Pancreas (tissue), 10 donors: ENCODE measurements around the gene FAIM2. TPM values are rescaled to one million over a fixed set of nuclear protein-coding genes. Genes with fewer than 3 reads are reported as not detected.

Source experiments
- ATAC-seq, 4 donors: fragments of 200-7000 bp; cut with Tn5 transposase; one replicate each; pipeline versions ENCODE4 v1.8.0 to v1.9.1; 2020; ENCODE audit warnings: mild to moderate bottlenecking in 4 of 4, moderate library complexity in 4 of 4
- DNase-seq, 6 donors: peaks; one replicate each; pipeline ENCODE4 v3.0.0-alpha.2; 2020
- FAIRE-seq: peaks from 2 replicates; lab custom pipeline; 2012; peaks lifted over from hg19 to GRCh38; lab: Jason Lieb, UNC
- H3K27ac ChIP-seq, 4 donors: fragments of 200-600 bp; sonication (generic); 1 replicate in 3 of 4; 2 replicates in 1 of 4; pipeline versions ENCODE4 v1.5.0 to v1.8.0; 2020
- H3K27me3 ChIP-seq, 4 donors: fragments of 200-600 bp; one replicate each; pipeline ENCODE4 v1.8.0; 2021
- H3K36me3 ChIP-seq, 3 donors: fragments of 200-600 bp; sonication (generic) in 1 of 3; one replicate each; pipeline versions ENCODE4 v1.5.0 to v1.8.0; 2020 to 2021
- H3K4me1 ChIP-seq, 3 donors: fragments of 200-600 bp; one replicate each; pipeline ENCODE4 v1.8.0; 2021
- H3K4me3 ChIP-seq, 4 donors: fragments of 200-600 bp; sonication (generic) in 2 of 4; one replicate each; pipeline versions ENCODE4 v1.5.0 to v1.8.0; 2020 to 2021
- H3K9me3 ChIP-seq, 4 donors: fragments of 200-600 bp; one replicate each; pipeline ENCODE4 v1.8.0; 2021
- WGBS, 2 donors: extraction: QIAGEN DNeasy Blood & Tissue Kit; methylation state at CpG; one replicate each; pipeline ENCODE4 v1.1.7; 2013; 5-methylcytosine and 5-hydroxymethylcytosine counted together
- intact Hi-C, 3 donors: fragments of 100-400 bp; cut with DNase I; formaldehyde crosslinking; loops; one replicate each; pipeline versions ENCODE4 v1.11.1 to v1.14.2; 2022
- polyA plus RNA-seq, 2 donors: library from polyadenylated mRNA; stranded (reverse); fragments of 200-250 nt; gene quantifications; one replicate each; pipeline ENCODE4 v1.2.3, GENCODE V29; 2013
- total RNA-seq, 6 donors: library from RNA; stranded (reverse); fragmentation: NEBNext Ultra II Directional in 4 of 6; extraction: Animal tissue kit (Norgen Biotek cat#: 25700) in 4 of 6; gene quantifications; one replicate each; pipeline versions ENCODE4 v1.2.1 to v1.2.4, GENCODE V29; 2021 to 2023
- TF ChIP-seq, protein P1 (sequence below), 4 donors: fragments of 200-600 bp; sonication (generic) in 3 of 4; IDR thresholded peaks; one replicate each; pipeline versions ENCODE4 v1.5.0 to v1.8.0; 2021; ENCODE audit warnings: antibody characterized with exemption in 4 of 4
- donor health status: healthy with polysubstance abuse.
- donor health status: DM: no; HTN: no; CAD: no; lungs with moderate emphysema.
- donor health status: DM: no; HTN: no; CAD: no.
- donor health status: control.
- donor health status: control.
- donor health status: Bipolar disorder and iron deficiency.
- donor health status: DM: yes; HTN: yes; CAD: no.
- donor health status: DM: no; HTN: no; CAD: no.
- donor health status: DM: no; HTN: no; CAD: no.
- donor health status: DM: yes; HTN: yes; CAD: no.

The FAIM2 gene
- total and polyA plus RNA-seq, 8 donors: 0.14 to 2.1 (median 0.56) TPM

DNA sequence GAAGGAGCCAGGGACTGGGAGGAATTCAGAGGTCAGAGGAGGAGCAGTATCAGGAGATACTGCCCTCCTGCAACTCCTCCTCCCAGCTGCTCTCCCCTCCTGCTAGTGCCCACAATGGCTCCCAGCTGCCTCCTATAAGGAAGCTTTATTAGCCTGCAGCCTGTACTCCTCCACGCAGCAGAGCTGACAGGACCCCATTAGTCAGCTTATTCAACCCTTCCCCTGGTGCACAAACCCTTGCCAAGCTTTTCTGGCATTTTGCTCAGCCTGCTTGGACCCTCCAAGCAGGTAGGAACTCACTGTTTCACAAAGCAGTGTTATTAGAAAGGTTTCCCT, 39.9 kb upstream of the FAIM2 start:
- no peaks in the 10 kb centered on the region for H3K36me3 ChIP-seq
- TF ChIP-seq, protein P1, sequence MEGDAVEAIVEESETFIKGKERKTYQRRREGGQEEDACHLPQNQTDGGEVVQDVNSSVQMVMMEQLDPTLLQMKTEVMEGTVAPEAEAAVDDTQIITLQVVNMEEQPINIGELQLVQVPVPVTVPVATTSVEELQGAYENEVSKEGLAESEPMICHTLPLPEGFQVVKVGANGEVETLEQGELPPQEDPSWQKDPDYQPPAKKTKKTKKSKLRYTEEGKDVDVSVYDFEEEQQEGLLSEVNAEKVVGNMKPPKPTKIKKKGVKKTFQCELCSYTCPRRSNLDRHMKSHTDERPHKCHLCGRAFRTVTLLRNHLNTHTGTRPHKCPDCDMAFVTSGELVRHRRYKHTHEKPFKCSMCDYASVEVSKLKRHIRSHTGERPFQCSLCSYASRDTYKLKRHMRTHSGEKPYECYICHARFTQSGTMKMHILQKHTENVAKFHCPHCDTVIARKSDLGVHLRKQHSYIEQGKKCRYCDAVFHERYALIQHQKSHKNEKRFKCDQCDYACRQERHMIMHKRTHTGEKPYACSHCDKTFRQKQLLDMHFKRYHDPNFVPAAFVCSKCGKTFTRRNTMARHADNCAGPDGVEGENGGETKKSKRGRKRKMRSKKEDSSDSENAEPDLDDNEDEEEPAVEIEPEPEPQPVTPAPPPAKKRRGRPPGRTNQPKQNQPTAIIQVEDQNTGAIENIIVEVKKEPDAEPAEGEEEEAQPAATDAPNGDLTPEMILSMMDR (IDR thresholded peaks at IDR 0.05): no peak
- WGBS, 2 donors: 72 to 79% methylated on average over 1 of the region's 1 CpG
- no peak for FAIRE-seq
- no peaks in the 10 kb centered on the region for H3K27me3 ChIP-seq
- H3K4me3 ChIP-seq: no peak overlapping the region
- intact Hi-C loops: no loop called here
- no peak for ATAC-seq
- H3K27ac ChIP-seq: no peak overlapping the region
- H3K9me3 ChIP-seq: no peaks in the 10 kb centered on the region
- peaks cover 0 to 3% (median 0%) of the 10 kb centered on the region in 3 donors for H3K4me1 ChIP-seq
- DNase-seq: no peak

DNA sequence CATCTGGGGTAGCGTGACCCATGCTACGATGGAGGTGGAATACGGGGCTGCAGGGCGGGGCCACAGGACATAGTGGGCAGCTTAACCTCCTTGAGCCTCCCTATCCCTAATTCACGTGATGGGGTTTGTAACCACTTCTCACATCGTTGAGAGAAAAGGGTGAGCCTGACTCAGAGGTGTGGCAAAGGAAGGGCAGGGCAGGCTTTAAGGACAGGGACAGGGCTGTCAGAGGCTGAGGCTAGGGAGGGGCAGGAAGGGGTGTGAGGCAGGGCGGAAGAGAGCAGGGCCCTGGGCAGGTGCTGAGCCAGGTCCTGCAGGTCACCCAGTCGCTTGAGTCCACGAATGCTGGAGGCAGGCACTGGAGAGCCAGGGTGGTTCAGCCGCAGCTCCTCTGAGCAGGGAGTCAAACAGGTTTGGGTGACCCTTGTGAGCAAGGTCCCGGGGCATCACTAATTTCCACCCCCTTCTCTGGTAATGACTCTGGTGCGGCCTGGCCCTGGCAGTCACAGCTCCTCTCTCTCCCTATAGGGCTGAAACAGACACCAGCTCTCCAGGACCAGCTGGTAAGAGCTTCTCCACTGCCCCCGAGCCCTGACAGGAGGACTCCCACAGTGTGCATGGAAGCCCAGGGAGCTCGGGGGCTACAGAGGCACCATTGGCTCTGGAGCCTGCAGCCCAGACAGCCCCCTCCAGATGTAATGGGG, 39.4 kb upstream of the FAIM2 start:
- Histone ChIP-seq H3K27ac (no peak overlapping the region), H3K27me3 (no peaks in the 10 kb centered on the region), H3K4me3 (no peak overlapping the region), H3K36me3 (no peaks in the 10 kb centered on the region), H3K9me3 (no peaks in the 10 kb centered on the region), H3K4me1 (peaks cover 0 to 3% (median 0%) of the 10 kb centered on the region in 3 donors)
- TF ChIP-seq, protein P1 (IDR thresholded peaks at IDR 0.05): no peak
- FAIRE-seq (no peak), DNase-seq (no peak), ATAC-seq (no peak)
- intact Hi-C loops: no loop called here
- WGBS, 2 donors: 79 to 80% methylated on average over 14 of the region's 14 CpGs

DNA sequence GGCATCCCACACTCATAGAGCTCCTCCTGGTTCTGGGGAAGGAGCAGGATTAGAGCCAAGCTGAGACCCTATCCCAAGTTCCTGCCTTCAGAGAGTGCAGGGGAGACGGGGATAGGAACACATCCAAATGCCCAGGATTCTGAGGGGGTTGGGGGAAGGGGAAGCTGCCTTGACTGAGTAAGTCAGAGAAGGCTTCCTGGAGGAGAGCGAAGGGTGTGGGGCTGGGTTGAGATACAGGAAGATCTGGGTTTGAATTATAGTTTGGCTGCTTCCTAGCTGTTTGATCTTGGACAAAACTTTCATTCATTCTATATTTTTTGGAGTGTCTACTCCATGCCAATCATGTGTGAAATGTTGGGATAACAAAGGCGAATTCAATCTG, 38.8 kb upstream of the FAIM2 start:
- no peaks in the 10 kb centered on the region for H3K36me3 ChIP-seq
- no peaks in the 10 kb centered on the region for H3K9me3 ChIP-seq
- no peak for ATAC-seq
- DNase-seq: no peak
- no peaks in the 10 kb centered on the region for H3K27me3 ChIP-seq
- TF ChIP-seq, protein P1 (IDR thresholded peaks at IDR 0.05): no peak
- no peak overlapping the region for H3K4me3 ChIP-seq
- no peak overlapping the region for H3K27ac ChIP-seq
- peaks cover 0 to 4% (median 3%) of the 10 kb centered on the region in 3 donors for H3K4me1 ChIP-seq
- FAIRE-seq: no peak
- WGBS, 2 donors: 92 to 93% methylated on average over 3 of the region's 3 CpGs
- intact Hi-C loops: no loop called here

DNA sequence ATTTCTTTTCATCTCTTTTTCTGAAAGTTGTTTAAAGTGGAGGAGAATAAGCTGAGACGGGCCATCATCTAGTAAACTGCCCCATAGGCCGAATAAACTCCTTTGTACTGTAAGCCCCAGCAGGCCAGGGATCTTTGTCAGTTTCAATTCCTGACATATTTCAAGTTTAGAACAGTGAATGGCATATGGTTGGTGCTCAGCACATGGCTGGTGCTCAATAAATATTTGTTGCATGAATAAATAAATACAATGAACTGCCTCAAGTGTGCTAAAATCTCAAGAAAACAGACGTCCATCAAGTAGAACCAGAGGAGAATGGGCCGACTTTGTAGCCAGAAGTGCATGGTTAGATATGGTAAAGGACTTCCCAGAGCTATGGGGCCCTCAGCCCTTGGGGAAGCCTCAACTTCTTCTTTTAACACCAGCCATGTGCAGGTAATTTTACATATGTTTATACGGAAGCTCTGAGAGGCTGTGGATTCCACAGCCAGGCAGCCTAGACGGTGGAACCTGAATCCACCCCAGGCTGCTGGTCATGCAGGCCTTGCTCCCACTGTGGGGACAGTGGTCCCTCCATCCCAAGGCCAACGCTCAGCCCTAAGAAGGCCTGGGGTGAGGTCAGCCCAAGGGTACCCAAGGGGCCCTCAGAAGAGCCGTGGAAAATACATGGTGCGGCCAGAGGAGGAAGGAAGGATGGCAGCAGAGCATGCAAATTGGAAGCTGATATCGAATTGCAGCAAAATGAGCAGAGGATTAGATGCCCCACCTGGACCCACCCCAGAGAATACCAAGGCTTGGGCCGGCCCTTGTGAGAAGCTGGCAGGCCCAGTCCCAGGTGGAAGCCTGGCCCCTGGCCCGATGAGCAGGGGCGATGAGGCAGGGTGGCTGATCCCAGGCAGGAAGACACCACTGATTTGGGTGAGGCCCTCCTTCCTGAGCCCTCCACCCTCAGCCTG, 38.1 kb upstream of the FAIM2 start:
- DNase-seq (no peak), ATAC-seq (no peak), FAIRE-seq (no peak)
- intact Hi-C loops: no loop called here
- H3K9me3 ChIP-seq: no peaks in the 10 kb centered on the region
- no peak overlapping the region for H3K4me3 ChIP-seq
- peaks cover 0 to 4% (median 3%) of the 10 kb centered on the region in 3 donors for H3K4me1 ChIP-seq
- no peaks in the 10 kb centered on the region for H3K36me3 ChIP-seq
- H3K27ac ChIP-seq: no peak overlapping the region
- TF ChIP-seq, protein P1 (IDR thresholded peaks at IDR 0.05): no peak
- no peaks in the 10 kb centered on the region for H3K27me3 ChIP-seq
- WGBS, 2 donors: 71% methylated on average over 13 of the region's 13 CpGs
